GM12891 (cell line): ENCODE data around the gene TMEM44.

Experiments
- DNase-seq: peaks from one replicate; pipeline ENCODE4 v3.0.0; 2011; ENCODE audit warnings: low spot score; ENCODE audit not compliant: insufficient read length
- FAIRE-seq: peaks from 2 replicates; lab custom pipeline; 2011; peaks lifted over from hg19 to GRCh38; lab: Jason Lieb, UNC
- PAX5 ChIP-seq: IDR thresholded peaks from 2 replicates; pipeline ENCODE4 v1.6.1; 2011; ENCODE audit warnings: low read length, moderate library complexity, mild to moderate bottlenecking; ENCODE audit not compliant: insufficient read depth, severe bottlenecking
- POLR2A ChIP-seq: IDR thresholded peaks from 2 replicates; pipeline ENCODE4 v1.6.1; 2011; ENCODE audit warnings: low read depth, low read length, control low read depth
- POLR2AphosphoS5 ChIP-seq: IDR thresholded peaks from 2 replicates; pipeline ENCODE4 v1.6.1; 2011; ENCODE audit warnings: low read depth, low read length, control low read depth
- POU2F2 ChIP-seq: IDR thresholded peaks from 2 replicates; pipeline ENCODE4 v1.6.1; 2011; ENCODE audit warnings: low read depth, mild to moderate bottlenecking, control low read depth, low read length, moderate library complexity
- SPI1 ChIP-seq: IDR thresholded peaks from 2 replicates; pipeline ENCODE4 v1.6.1; 2011; ENCODE audit warnings: low read depth, low read length, control low read depth
- TAF1 ChIP-seq: IDR thresholded peaks from 2 replicates; pipeline ENCODE4 v1.6.1; 2011; ENCODE audit warnings: low read depth, low read length, control low read depth

Gene TMEM44

GRCh38 chr3:194588741-194589140 is 44.5 kb downstream of the TMEM44 start:
- FAIRE-seq (no peak), DNase-seq (no peak)
- no peak for TF ChIP-seq POLR2AphosphoS5
- no peak for TF ChIP-seq POU2F2
- no peak for TF ChIP-seq PAX5

- no peak for DNase-seq
- TF ChIP-seq TAF1 (no peak), POLR2A (no peak), POLR2AphosphoS5 (no peak), SPI1 (no peak), POU2F2 (no peak), PAX5 (no peak)
- no peak for FAIRE-seq
Observed at GRCh38 chr3:194588236-194588635, 45.0 kb downstream of the TMEM44 start.

GRCh38 chr3:194587438-194587931 is 45.7 kb downstream of the TMEM44 start:
- TF ChIP-seq POLR2A (no peak), POLR2AphosphoS5 (no peak), PAX5 (no peak), POU2F2 (no peak)
- FAIRE-seq (no peak), DNase-seq (no peak)

GRCh38 chr3:194586836-194587235 is 46.4 kb downstream of the TMEM44 start:
- FAIRE-seq (no peak), DNase-seq (no peak)
- no peak for TF ChIP-seq TAF1
- no peak for TF ChIP-seq POLR2AphosphoS5
- no peak for TF ChIP-seq PAX5
- TF ChIP-seq SPI1: no peak
- TF ChIP-seq POLR2A: no peak
- TF ChIP-seq POU2F2: no peak

GRCh38 chr3:194585880-194586281 is 47.3 kb downstream of the TMEM44 start:
- TF ChIP-seq TAF1 (no peak), SPI1 (no peak), POU2F2 (no peak), POLR2AphosphoS5 (no peak), PAX5 (no peak), POLR2A (no peak)
- DNase-seq: no peak
- FAIRE-seq: no peak

- FAIRE-seq (no peak), DNase-seq (no peak)
- TF ChIP-seq POLR2AphosphoS5 (no peak), POU2F2 (no peak), TAF1 (no peak)
Observed at GRCh38 chr3:194584866-194585265, 48.4 kb downstream of the TMEM44 start.

GRCh38 chr3:194584320-194584776 is 48.9 kb downstream of the TMEM44 start:
- no peak for FAIRE-seq
- DNase-seq: no peak

GRCh38 chr3:194582196-194582905 is 50.9 kb downstream of the TMEM44 start:
- FAIRE-seq (no peak), DNase-seq (no peak)
- no peak for TF ChIP-seq POLR2AphosphoS5
- TF ChIP-seq TAF1: no peak
- TF ChIP-seq POLR2A: no peak
- no peak for TF ChIP-seq POU2F2
- no peak for TF ChIP-seq SPI1
- no peak for TF ChIP-seq PAX5

More at GRCh38 chr3:194584320-194584776, 48.9 kb downstream of the TMEM44 start:
- TF ChIP-seq TAF1: no peak
- no peak for TF ChIP-seq SPI1
- no peak for TF ChIP-seq PAX5
- no peak for TF ChIP-seq POLR2AphosphoS5
- TF ChIP-seq POU2F2: no peak
- no peak for TF ChIP-seq POLR2A

- TF ChIP-seq POU2F2 (no peak), TAF1 (no peak), POLR2AphosphoS5 (no peak), PAX5 (no peak), SPI1 (no peak), POLR2A (no peak)
- FAIRE-seq (no peak), DNase-seq (no peak)
Observed at GRCh38 chr3:194579091-194579606, 54.1 kb downstream of the TMEM44 start.
